T-helper 1 cell (primary cell): ENCODE data around the gene ALOX15B.

Experiments
- DNase-seq, 5 donors: peaks; one replicate each; pipeline ENCODE4 v3.0.0-alpha.2; 2012 to 2020
- total RNA-seq, 4 donors: gene quantifications; one replicate each; lab custom pipeline; 2026; lab: John Stamatoyannopoulos, UW

Gene ALOX15B, protein sequence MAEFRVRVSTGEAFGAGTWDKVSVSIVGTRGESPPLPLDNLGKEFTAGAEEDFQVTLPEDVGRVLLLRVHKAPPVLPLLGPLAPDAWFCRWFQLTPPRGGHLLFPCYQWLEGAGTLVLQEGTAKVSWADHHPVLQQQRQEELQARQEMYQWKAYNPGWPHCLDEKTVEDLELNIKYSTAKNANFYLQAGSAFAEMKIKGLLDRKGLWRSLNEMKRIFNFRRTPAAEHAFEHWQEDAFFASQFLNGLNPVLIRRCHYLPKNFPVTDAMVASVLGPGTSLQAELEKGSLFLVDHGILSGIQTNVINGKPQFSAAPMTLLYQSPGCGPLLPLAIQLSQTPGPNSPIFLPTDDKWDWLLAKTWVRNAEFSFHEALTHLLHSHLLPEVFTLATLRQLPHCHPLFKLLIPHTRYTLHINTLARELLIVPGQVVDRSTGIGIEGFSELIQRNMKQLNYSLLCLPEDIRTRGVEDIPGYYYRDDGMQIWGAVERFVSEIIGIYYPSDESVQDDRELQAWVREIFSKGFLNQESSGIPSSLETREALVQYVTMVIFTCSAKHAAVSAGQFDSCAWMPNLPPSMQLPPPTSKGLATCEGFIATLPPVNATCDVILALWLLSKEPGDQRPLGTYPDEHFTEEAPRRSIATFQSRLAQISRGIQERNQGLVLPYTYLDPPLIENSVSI
- total RNA-seq, result 0 to 0.15 (median 0) reads per million in 4 donors

DNA sequence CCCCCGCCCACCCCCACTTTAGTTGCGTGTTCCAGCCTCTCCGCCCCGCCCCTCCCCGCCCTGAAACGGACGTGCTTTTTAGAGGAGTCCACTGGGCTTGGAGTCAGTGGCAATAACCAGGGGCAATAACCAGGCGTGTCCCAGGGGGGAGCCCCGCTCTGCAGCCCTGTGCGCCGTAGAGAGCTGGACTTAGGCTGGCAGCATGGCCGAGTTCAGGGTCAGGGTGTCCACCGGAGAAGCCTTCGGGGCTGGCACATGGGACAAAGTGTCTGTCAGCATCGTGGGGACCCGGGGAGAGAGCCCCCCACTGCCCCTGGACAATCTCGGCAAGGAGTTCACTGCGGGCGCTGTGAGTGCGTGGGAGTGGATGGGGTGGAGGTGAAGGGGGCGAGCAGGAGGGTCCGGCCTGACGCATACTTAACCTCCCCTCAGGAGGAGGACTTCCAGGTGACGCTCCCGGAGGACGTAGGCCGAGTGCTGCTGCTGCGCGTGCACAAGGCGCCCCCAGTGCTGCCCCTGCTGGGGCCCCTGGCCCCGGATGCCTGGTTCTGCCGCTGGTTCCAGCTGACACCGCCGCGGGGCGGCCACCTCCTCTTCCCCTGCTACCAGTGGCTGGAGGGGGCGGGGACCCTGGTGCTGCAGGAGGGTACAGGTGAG, at the start of gene ALOX15B:
Gene ALOX15B (plus strand): TSS at position 106 of the 657 bp plus-strand sequence. CDS start 97 bp downstream, at position 203.
- DNase-seq, result no peak

DNA sequence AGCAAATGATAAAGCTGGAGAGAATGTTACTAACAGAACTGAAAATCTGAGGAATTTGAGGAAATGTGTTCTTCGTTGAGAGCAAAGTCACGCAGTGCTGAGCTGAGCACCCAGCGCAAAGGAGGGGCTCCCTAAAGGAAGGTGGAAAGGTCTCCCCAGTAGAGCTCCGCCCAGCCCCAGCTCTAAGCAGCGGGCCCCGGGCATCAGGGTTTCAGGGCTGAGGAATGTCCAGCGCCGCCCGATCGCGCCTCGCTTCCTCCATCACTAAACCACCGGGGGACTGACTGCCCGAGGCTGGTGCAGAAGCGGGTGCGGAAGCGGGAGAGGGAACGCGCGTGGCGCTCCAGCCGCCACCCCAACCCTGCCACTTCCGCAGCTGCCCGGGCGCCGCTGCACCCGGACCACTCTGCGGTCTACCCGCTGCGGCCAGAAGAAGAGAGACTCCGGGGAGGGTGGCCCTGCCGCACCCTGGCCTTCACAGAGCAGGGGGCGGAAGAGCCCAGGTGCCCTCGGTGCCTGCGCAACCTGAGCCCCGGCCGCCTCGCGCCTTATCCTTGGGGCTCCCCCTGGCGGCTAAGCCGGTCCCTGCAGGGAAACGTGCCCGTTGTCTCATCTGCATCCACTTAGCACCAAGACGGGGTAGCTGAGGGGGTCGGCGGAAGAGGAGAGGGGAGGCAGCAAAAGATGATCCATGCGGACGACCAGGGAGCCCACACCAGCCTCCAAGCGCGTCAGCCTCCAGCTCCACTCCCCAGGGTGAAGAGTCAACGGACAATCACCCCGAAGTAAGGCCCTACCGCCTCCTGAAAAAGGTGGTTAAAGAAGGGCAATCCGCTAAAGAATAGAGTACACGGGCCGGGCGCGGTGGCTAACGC, 48.8 kb upstream of the ALOX15B start:
- DNase-seq, result peak; percentile 75 to 91 (median 83)

DNA sequence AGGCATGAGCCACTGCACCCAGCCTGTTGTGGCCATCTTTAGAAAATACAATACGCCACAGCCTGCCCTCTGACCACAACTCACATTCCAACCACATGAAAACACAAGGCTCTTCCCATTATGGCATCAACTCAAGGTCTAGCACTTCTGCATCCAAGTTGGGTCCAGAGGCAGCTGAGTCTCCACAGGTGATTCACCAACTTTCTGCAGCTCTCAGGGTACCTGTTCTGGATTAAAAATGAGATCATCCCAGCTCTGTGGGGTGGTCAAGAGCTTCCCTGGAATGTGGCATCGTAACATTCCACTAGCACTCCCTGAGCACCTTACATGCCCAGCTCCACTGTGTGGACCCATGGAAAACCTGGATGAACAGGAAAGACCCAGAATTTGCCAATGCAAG, 46.3 kb upstream of the ALOX15B start:
- no peak for DNase-seq

DNA sequence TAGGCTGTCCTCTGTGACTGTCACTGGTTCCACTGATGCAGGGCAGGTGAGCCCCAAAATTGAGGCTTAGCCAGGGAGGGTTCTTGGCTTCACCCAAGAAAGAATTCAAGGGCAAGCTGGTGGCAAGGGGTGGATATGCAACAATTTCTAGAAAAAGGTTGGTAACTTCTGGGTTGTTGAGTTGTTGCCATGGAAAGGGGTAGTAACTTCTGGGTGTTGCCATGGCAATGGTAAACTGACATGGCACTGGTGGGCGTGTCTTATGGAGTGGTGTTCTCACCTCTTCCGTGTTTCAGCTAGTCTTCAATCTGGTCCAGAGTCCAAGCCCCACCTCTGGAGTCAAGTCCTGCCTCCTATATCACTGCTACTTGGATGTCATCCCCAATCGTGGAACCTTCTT, 45.9 kb upstream of the ALOX15B start:
- no peak for DNase-seq

DNA sequence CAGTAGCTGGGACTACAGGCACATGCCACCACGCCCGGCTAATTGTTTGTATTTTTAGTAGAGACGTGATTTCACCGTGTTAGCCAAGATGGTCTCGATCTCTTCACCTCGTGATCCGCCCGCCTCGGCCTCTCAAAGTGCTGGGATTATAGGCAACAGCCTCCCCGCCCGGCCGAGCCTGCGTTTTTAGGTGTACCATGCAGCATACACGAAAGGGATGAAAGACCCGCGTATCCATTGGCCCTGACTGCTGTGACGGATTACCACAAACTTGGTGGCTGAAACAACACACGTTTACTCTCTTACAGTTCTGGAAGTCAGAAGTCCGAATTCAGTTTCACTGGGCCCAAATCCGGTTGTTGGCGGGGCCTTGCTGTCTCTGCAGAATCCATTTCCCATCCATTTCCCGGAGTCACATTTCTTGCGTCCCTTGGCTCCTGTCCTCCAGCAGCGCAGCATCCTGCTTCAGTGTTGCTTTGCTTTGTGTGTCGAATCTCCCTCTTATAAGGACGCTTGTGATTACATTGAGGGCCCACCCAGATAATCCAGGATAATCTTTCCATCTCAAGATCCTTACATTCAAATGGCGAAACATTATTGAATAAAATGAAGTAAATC, 44.8 kb upstream of the ALOX15B start:
- DNase-seq, result no peak

DNA sequence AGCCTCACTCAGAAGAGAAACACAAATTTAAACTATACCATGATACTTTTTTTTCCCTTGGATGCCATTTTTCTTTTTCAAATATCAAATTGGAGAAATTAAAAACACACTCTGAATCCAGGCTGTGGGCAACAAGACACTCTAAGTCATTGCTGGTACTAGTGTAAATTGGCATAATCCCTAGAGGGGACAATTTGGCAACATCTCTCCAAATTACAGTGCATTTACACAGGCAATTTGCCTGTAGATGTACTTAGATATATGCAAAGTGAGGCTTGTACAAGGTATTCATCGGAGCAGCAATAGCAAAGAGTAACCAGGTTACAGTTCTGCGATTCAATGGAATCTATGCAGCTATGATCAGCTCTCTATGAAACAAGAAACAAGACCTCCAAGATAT, 43.1 kb upstream of the ALOX15B start:
- DNase-seq, result no peak

DNA sequence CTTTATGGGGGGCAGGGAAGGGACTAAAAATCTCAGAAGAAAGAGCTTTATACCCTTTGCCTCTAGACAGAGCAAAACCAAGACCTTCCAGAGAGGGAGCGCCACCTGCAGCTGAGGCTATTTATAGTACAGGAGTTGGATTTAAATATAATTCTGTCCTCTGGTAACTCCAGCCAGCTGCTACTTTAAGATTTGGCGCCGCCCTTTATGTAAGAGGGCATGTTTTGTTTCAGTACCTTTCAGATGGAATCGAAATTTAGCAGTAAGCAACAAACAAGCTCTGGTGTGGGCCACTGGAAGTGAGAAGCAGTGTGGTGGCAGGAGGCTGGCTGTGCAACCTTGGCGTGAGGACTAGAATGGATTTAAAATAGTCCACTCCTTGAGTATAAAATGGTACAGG, 41.7 kb upstream of the ALOX15B start:
- DNase-seq, result peak in 1 of 5 donors; percentile 30

DNA sequence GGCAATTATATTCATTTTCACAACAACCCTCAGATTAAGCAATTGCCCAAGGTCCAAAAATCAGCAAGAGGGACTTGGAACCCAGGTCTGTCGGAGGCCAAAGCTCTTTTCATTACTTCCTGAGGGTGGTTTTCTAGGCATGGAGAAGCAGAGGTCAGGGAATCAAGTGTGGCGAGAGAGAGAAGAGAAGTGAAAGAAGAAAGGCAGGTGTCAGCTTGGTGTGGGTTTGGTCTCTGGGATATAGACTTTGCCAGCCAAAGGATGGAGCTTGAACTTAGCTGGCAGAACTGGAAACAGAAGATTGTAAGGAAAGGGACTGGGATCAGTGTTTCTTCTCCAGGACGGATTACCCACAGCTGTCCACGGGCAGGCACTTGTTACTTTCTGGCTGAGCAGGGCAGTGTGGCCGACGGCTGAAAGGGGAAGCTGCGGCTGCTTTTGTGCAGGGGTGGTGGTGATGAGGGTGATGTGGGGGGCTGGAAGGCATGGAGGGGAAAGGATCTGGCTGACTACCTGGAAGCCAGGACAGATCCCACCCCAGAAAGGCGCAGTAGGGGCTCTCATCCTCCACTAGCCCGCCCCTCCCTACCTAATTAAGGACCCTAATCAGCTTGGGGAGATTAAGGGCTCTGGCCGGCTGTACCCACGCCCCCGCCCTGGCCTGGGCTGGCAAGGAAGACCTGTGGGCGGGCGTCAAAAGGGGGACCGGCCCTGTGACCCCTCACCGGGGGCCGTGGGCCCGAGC, 36.7 kb upstream of the ALOX15B start, which contains the start of gene GUCY2D:
Gene GUCY2D (plus strand): TSS at position 640 of the 745 bp plus-strand sequence. CDS start 433 bp downstream, outside the sequence.
- no peak for DNase-seq

DNA sequence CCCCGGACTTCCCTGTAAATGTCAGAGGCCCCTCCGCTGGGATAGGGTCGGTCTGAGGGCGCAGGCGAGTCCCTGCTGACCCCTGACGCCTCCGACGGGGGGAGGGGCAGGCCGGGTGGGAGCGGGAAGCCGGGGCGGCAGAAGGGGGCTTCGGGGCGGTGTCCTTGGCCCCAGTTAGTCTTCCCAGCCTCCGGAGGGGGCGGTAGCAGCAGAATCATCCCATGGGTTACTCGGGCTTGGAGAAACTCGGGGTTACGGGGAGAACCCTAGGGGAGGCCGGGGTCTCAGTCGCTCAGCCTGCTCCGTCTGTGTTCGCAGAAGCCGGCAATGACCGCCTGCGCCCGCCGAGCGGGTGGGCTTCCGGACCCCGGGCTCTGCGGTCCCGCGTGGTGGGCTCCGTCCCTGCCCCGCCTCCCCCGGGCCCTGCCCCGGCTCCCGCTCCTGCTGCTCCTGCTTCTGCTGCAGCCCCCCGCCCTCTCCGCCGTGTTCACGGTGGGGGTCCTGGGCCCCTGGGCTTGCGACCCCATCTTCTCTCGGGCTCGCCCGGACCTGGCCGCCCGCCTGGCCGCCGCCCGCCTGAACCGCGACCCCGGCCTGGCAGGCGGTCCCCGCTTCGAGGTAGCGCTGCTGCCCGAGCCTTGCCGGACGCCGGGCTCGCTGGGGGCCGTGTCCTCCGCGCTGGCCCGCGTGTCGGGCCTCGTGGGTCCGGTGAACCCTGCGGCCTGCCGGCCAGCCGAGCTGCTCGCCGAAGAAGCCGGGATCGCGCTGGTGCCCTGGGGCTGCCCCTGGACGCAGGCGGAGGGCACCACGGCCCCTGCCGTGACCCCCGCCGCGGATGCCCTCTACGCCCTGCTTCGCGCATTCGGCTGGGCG, 35.9 kb upstream of the ALOX15B start:
- DNase-seq, result no peak

DNA sequence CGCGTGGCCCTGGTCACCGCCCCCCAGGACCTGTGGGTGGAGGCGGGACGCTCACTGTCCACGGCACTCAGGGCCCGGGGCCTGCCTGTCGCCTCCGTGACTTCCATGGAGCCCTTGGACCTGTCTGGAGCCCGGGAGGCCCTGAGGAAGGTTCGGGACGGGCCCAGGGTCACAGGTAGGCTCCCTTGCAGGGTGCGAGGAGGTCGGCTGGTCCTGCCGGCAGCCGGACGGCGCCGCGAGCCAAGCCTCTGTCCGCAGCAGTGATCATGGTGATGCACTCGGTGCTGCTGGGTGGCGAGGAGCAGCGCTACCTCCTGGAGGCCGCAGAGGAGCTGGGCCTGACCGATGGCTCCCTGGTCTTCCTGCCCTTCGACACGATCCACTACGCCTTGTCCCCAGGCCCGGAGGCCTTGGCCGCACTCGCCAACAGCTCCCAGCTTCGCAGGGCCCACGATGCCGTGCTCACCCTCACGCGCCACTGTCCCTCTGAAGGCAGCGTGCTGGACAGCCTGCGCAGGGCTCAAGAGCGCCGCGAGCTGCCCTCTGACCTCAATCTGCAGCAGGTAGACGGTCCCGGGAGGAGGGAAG, 35.2 kb upstream of the ALOX15B start:
- no peak for DNase-seq

DNA sequence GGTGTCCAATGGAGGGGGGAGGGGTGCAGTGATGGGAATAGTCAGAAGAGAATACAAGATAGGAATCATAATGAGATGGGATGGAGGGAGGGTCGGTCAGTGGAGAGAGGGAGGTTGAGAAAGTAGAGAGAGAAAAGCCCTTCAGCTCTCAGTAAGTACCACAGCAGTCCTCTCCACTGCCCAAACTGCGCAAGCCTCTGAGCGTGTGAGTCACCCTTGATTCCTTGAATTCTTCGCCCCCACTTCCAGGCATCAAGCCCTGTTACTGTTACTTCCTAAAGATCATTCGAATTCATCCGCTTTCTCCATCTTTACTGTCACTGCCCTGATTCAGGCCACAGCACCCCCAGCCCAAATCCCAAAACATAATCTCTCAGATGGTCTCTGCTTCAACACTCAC, 34.0 kb upstream of the ALOX15B start:
- DNase-seq, result no peak

DNA sequence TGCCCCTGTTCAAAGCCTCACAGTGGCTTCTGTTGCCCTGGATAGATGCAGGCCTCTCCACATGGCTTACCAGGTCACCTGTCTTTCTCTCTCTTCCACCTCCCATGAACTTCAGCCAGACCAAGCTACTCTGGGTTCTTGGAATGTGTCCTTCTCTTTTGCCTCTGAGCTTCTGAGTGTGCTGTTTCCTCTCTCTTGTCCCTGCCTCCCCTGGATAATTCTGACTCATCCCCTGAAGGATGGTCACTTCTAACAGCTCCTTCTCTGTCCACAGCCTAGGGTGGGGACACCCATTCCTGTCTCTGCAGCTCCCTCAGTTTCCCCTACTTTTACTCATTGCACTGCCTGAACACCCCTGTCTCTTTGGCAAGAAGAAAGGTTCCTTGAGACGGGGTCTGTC, 33.5 kb upstream of the ALOX15B start:
- no peak for DNase-seq

DNA sequence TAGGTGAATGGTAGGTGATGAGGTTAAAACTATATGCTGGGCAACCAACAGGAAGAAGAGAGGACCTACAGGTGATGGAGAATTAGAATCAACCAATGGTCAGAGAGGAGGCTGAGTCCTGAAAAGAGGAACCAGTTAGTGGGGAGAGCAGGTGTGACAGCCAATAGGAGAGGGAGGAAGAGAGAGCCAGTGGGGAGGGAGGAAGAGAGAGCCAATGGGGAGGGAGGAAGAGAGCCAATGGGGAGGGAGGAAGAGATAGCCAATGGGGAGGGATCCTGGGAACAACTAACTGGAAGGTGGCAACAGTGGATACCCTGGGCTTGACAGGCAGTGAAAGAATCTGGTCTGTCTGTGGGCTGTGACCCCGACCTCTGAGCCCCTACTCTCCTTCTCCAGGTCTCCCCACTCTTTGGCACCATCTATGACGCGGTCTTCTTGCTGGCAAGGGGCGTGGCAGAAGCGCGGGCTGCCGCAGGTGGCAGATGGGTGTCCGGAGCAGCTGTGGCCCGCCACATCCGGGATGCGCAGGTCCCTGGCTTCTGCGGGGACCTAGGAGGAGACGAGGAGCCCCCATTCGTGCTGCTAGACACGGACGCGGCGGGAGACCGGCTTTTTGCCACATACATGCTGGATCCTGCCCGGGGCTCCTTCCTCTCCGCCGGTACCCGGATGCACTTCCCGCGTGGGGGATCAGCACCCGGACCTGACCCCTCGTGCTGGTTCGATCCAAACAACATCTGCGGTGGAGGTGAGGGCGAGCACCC, 32.7 kb upstream of the ALOX15B start:
- DNase-seq, result no peak

DNA sequence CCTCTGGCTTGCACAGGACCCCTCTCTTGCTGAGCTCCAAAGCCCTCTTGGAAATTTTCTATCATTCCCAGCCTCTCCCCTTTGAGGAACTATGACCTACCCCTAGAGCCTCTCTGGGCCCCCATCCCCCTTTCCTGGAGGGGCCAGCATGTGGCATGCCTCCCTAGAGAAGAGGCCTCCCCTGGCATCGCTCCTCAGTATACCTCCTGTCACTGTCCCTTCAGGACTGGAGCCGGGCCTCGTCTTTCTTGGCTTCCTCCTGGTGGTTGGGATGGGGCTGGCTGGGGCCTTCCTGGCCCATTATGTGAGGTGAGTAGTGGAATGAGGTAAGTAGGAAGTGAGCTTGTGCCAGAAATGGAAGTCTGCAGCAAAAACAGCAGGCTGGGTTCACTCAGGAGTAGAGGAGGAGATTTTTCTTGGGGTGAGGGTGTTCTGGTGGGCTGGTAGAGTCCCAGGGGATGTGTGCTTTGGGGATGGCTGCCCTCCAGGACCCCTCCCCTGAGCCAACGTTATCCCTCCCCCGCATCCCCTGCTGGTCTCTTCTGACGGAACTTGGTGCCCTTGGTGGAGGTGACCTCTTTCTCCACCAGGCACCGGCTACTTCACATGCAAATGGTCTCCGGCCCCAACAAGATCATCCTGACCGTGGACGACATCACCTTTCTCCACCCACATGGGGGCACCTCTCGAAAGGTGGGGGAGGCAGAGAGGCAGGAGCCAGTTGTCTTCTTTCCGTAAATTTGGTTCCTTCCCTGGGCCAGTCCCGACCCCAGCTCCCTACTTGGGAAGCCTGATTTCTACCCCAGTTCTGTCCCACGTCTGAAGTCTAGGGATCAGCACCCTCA, 31.8 kb upstream of the ALOX15B start:
- no peak for DNase-seq

DNA sequence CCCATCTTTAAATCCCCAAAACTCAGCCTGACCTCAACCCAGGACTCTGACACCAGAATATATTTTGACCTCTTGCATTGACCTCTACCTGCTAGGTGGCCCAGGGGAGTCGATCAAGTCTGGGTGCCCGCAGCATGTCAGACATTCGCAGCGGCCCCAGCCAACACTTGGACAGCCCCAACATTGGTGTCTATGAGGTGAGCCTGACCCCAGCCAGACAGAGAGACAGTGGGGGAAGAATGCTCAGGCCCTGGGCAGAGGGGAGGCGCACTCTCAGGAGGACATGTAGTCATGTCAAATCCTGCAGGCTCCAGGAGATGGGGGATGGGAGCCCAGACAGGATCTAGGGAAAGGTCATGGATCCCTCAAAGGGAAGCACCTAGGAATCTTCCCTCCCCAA, 31.0 kb upstream of the ALOX15B start:
- no peak for DNase-seq

DNA sequence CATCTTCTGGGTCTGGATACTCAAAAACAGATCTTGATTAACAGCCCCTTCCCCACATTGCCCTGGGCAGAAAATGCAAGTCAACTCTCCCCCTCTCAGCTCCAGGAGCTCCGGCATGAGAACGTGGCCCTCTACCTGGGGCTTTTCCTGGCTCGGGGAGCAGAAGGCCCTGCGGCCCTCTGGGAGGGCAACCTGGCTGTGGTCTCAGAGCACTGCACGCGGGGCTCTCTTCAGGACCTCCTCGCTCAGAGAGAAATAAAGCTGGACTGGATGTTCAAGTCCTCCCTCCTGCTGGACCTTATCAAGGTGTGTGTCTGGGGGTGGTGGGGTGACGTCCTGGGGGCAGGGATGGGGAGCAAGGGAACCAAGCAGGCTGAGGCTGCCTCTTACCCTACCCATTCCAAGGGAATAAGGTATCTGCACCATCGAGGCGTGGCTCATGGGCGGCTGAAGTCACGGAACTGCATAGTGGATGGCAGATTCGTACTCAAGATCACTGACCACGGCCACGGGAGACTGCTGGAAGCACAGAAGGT, 26.7 kb upstream of the ALOX15B start:
- no peak for DNase-seq

DNA sequence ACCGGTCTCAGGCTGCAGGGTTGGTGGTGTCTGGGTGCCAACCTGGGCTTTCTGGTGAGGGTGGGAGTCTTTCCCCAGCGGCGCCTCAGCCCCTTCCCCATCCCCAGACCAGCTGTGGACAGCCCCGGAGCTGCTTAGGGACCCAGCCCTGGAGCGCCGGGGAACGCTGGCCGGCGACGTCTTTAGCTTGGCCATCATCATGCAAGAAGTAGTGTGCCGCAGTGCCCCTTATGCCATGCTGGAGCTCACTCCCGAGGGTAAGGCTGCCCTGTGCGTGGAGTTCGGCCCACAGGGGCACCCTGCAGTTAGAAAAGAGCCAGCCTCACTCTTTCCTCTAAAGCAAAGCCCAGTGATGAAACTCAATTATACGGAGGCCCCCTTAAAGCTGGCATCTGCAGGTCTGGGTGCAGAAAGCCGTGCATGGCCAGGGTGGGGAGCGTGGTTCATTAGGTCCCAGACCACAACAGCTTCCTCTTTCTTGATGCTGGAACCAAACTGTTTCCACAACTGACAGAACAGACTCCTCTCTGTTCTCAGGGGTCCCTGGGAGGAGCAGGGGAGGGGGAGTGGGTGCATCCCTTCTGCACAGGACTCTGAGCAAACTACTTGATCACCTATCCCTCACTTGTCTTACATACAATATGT, 25.7 kb upstream of the ALOX15B start:
- DNase-seq, result no peak
